Spleen (tissue), 11 donors: ENCODE data around the gene DCAKD. TPM values are rescaled to one million over a fixed set of nuclear protein-coding genes. Genes with fewer than 3 reads are reported as not detected.

ENCODE experiments used
- DNase-seq: peaks from one replicate; pipeline ENCODE4 v3.0.0-alpha.2; 2020
- H3K27ac ChIP-seq, 8 donors: fragments of 200-600 bp; sonication (generic) in 7 of 8; 1 replicate in 4 of 8; 2 replicates in 4 of 8; pipeline versions ENCODE4 v1.5.0 to v1.8.0; 2016 to 2021; ENCODE audit warnings: inconsistent platforms in 4 of 8, mild to moderate bottlenecking in 4 of 8, moderate library complexity in 1 of 8
- H3K27me3 ChIP-seq, 7 donors: fragments of 200-600 bp; sonication (generic) in 6 of 7; replicated peaks in 1 of 7; 1 replicate in 4 of 7; 2 replicates in 3 of 7; pipeline versions ENCODE4 v1.5.0 to v1.8.0; 2016 to 2021; ENCODE audit warnings: inconsistent platforms in 3 of 7, mild to moderate bottlenecking in 1 of 7
- H3K36me3 ChIP-seq, 6 donors: fragments of 200-600 bp; sonication (generic) in 5 of 6; 1 replicate in 4 of 6; 2 replicates in 2 of 6; pipeline versions ENCODE4 v1.5.0 to v1.8.0; 2016 to 2021; ENCODE audit warnings: inconsistent platforms in 2 of 6
- H3K4me1 ChIP-seq, 6 donors: fragments of 200-600 bp; sonication (generic) in 5 of 6; 1 replicate in 3 of 6; 2 replicates in 3 of 6; pipeline versions ENCODE4 v1.5.0 to v1.8.0; 2016 to 2021; ENCODE audit warnings: inconsistent platforms in 3 of 6
- H3K4me3 ChIP-seq, 8 donors: fragments of 200-600 bp; sonication (generic) in 7 of 8; 1 replicate in 4 of 8; 2 replicates in 4 of 8; pipeline versions ENCODE4 v1.5.0 to v1.8.0; 2016 to 2021; ENCODE audit warnings: inconsistent platforms in 4 of 8, mild to moderate bottlenecking in 4 of 8, moderate library complexity in 2 of 8
- H3K9me3 ChIP-seq, 8 donors: fragments of 200-600 bp; sonication (generic) in 7 of 8; 1 replicate in 4 of 8; 2 replicates in 4 of 8; pipeline versions ENCODE4 v1.5.0 to v1.8.0; 2016 to 2021; ENCODE audit warnings: inconsistent platforms in 4 of 8
- CTCF ChIP-seq, 11 experiments: fragments of 200-600 bp in 7 of 11; fragments of 450-650 bp in 4 of 11; sonication (generic) in 4 of 11; IDR thresholded peaks in 8 of 11; conservative IDR thresholded peaks in 3 of 11; 1 replicate in 7 of 11; 2 replicates in 4 of 11; pipeline versions ENCODE4 v1.4.0 to v1.8.0; 2016 to 2021; ENCODE audit warnings: antibody characterized with exemption in 11 of 11, inconsistent platforms in 4 of 11, mild to moderate bottlenecking in 1 of 11
- POLR2A ChIP-seq, 3 donors: fragments of 450-650 bp; IDR thresholded peaks; one replicate each; pipeline ENCODE4 v1.5.1; 2017; ENCODE audit warnings: antibody characterized with exemption in 3 of 3, mild to moderate bottlenecking in 1 of 3
- POLR2AphosphoS5 ChIP-seq, 3 donors: sonication (generic); formaldehyde crosslinking; IDR thresholded peaks; one replicate each; pipeline ENCODE4 v1.5.1; 2017; ENCODE audit warnings: antibody characterized with exemption in 3 of 3
- WGBS, 5 donors: extraction: QIAGEN DNeasy Blood & Tissue Kit in 3 of 5; methylation state at CpG; one replicate each; pipeline versions ENCODE4 v1.1.5 to v1.1.7; 2013 to 2018; 5-methylcytosine and 5-hydroxymethylcytosine counted together
- intact Hi-C: fragments of 100-400 bp; cut with DNase I; formaldehyde crosslinking; loops from one replicate; pipeline ENCODE4 v1.15.0; 2023; ENCODE audit warnings: low total_unique reads
- polyA plus RNA-seq, 3 donors: library from polyadenylated mRNA; stranded (reverse); fragments of 200-250 nt; gene quantifications; one replicate each; pipeline ENCODE4 v1.2.1, GENCODE V29; 2013
- total RNA-seq, 7 donors: library from RNA; depleted of rRNA in 3 of 7; stranded (reverse); fragments of >200 nt in 3 of 7; fragmentation: NEBNext Ultra II Directional in 4 of 7; extraction: Animal tissue kit (Norgen Biotek cat#: 25700) in 4 of 7; gene quantifications; one replicate each; pipeline versions ENCODE4 v1.1.0 to v1.2.1, GENCODE V29; 2016 to 2021
- donor health status: healthy with polysubstance abuse.
- donor health status: DM: no; HTN: no; CAD: no; lungs with moderate emphysema.
- donor health status: DM: no; HTN: no; CAD: no.
- donor health status: Bipolar disorder and iron deficiency.
- donor health status: healthy.
- donor health status: DM: no; HTN: no; CAD: no.
- donor health status: DM: yes; HTN: yes; CAD: no.

DCAKD gene
- total and polyA plus RNA-seq, 10 donors = 7.2 to 23.7 (median 19.3) TPM

GRCh38 chr17:44999433-44999832 is 52.0 kb downstream of the DCAKD start:
- DNase-seq = no peak
- Histone ChIP-seq H3K4me1 (no peaks in the 10 kb centered on the region), H3K36me3 (no peaks in the 10 kb centered on the region), H3K9me3 (peaks cover 0 to 17% (median 8%) of the 10 kb centered on the region in 8 donors), H3K4me3 (no peak overlapping the region), H3K27ac (no peak overlapping the region), H3K27me3 (peaks cover 0 to 16% (median 0%) of the 10 kb centered on the region in 7 donors)
- intact Hi-C loops = no loop called here
- 84 to 93% (median 87%) methylated on average over 3 of the region's 3 CpGs for WGBS, 5 donors
- TF ChIP-seq POLR2A (IDR thresholded peaks at IDR 0.05) = no peak
- no peak for TF ChIP-seq CTCF (IDR thresholded peaks at IDR 0.05 in 8 of 11, conservative IDR thresholded peaks at IDR 0.05 in 3 of 11)
- TF ChIP-seq POLR2AphosphoS5 (IDR thresholded peaks at IDR 0.05) = no peak

- H3K27ac ChIP-seq = no peak overlapping the region
- intact Hi-C loops = no loop called here
- H3K9me3 ChIP-seq = peaks cover 0 to 17% (median 8%) of the 10 kb centered on the region in 8 donors
- no peaks in the 10 kb centered on the region for H3K4me1 ChIP-seq
- H3K4me3 ChIP-seq = no peak overlapping the region
- H3K36me3 ChIP-seq = no peaks in the 10 kb centered on the region
- TF ChIP-seq POLR2A (IDR thresholded peaks at IDR 0.05) (no peak), CTCF (IDR thresholded peaks at IDR 0.05 in 8 of 11, conservative IDR thresholded peaks at IDR 0.05 in 3 of 11) (no peak), POLR2AphosphoS5 (IDR thresholded peaks at IDR 0.05) (no peak)
- peaks cover 0 to 17% (median 0%) of the 10 kb centered on the region in 7 donors for H3K27me3 ChIP-seq
- DNase-seq = no peak
These were observed 52.8 kb downstream of the DCAKD start for GRCh38 chr17:44998646-44999045.

GRCh38 chr17:44997733-44998520 is 53.5 kb downstream of the DCAKD start:
- WGBS, 5 donors = 56 to 90% (median 69%) methylated on average over 2 to 7 of the region's 7 CpGs
- no peak for TF ChIP-seq POLR2AphosphoS5 (IDR thresholded peaks at IDR 0.05)
- DNase-seq = no peak
- intact Hi-C loops = no loop called here
- no peaks in the 10 kb centered on the region for H3K36me3 ChIP-seq
- peaks cover 0 to 17% (median 8%) of the 10 kb centered on the region in 8 donors for H3K9me3 ChIP-seq
- peaks cover 0 to 20% (median 0%) of the 10 kb centered on the region in 7 donors for H3K27me3 ChIP-seq
- H3K27ac ChIP-seq = no peak overlapping the region
- no peak overlapping the region for H3K4me3 ChIP-seq
- no peaks in the 10 kb centered on the region for H3K4me1 ChIP-seq

GRCh38 chr17:44996304-44996703 is 55.1 kb downstream of the DCAKD start:
- no peaks in the 10 kb centered on the region for H3K36me3 ChIP-seq
- H3K4me3 ChIP-seq = no peak overlapping the region
- no peak overlapping the region for H3K27ac ChIP-seq
- H3K9me3 ChIP-seq = peaks cover 0 to 17% (median 8%) of the 10 kb centered on the region in 8 donors
- no peak for DNase-seq
- no peak for TF ChIP-seq POLR2A (IDR thresholded peaks at IDR 0.05)
- no peak for TF ChIP-seq POLR2AphosphoS5 (IDR thresholded peaks at IDR 0.05)
- no peak for TF ChIP-seq CTCF (IDR thresholded peaks at IDR 0.05 in 8 of 11, conservative IDR thresholded peaks at IDR 0.05 in 3 of 11)
- 66 to 79% (median 70%) methylated on average over 10 of the region's 10 CpGs for WGBS, 5 donors
- intact Hi-C loops = no loop called here
- H3K4me1 ChIP-seq = no peaks in the 10 kb centered on the region
- peaks cover 0 to 20% (median 0%) of the 10 kb centered on the region in 7 donors for H3K27me3 ChIP-seq
